Stomach (tissue), 19 donors: ENCODE data around the gene VWCE. TPM values are rescaled to one million over a fixed set of nuclear protein-coding genes. Genes with fewer than 3 reads are reported as not detected.

Experiments
- DNase-seq, 2 donors: peaks; one replicate each; pipeline versions ENCODE4 v3.0.0 to v3.0.0-alpha.2; 2013 to 2019
- H3K27ac ChIP-seq, 5 donors: fragments of 200-600 bp in 4 of 5; sonication (generic) in 4 of 5; one replicate each; pipeline ENCODE4 v1.5.1; 2013 to 2019; ENCODE audit warnings: mild to moderate bottlenecking in 1 of 5, moderate library complexity in 1 of 5
- H3K27me3 ChIP-seq, 3 donors: fragments of 200-600 bp; sonication (generic); one replicate each; pipeline ENCODE4 v1.5.1; 2017 to 2019; ENCODE audit warnings: mixed run types in 1 of 3
- H3K36me3 ChIP-seq, 4 donors: fragments of 200-600 bp; sonication (generic); 1 replicate in 3 of 4; 2 replicates in 1 of 4; pipeline ENCODE4 v1.5.1; 2016 to 2019
- H3K4me1 ChIP-seq, 4 donors: fragments of 200-600 bp; sonication (generic); one replicate each; pipeline ENCODE4 v1.5.1; 2016 to 2019
- H3K4me3 ChIP-seq, 4 donors: fragments of 200-600 bp; sonication (generic) in 3 of 4; one replicate each; pipeline ENCODE4 v1.5.1; 2016 to 2019; ENCODE audit warnings: mild to moderate bottlenecking in 1 of 4
- H3K9me3 ChIP-seq, 4 donors: fragments of 200-600 bp; sonication (generic); one replicate each; pipeline ENCODE4 v1.5.1; 2016 to 2019
- EP300 ChIP-seq: sonication (generic); formaldehyde crosslinking; IDR thresholded peaks from one replicate; pipeline ENCODE4 v1.6.1; 2017; ENCODE audit warnings: antibody characterized with exemption
- POLR2A ChIP-seq, 4 donors: fragments of 450-650 bp; IDR thresholded peaks; one replicate each; pipeline ENCODE4 v1.6.1; 2016; ENCODE audit warnings: antibody characterized with exemption in 4 of 4, control low read depth in 2 of 4, mild to moderate bottlenecking in 1 of 4, moderate library complexity in 1 of 4
- POLR2AphosphoS5 ChIP-seq, 3 donors: sonication (generic); formaldehyde crosslinking; IDR thresholded peaks; one replicate each; pipeline ENCODE4 v1.6.1; 2016; ENCODE audit warnings: antibody characterized with exemption in 3 of 3
- WGBS, 5 donors: extraction: QIAGEN DNeasy Blood & Tissue Kit in 3 of 5; methylation state at CpG; one replicate each; pipeline versions ENCODE4 v1.1.5 to v1.1.7; 2013 to 2018; 5-methylcytosine and 5-hydroxymethylcytosine counted together
- intact Hi-C: fragments of 100-400 bp; cut with DNase I; formaldehyde crosslinking; loops from one replicate; pipeline ENCODE4 v1.15.1; 2023; ENCODE audit warnings: low total_unique reads
- long read RNA-seq, 10 donors: transcript quantifications; one replicate each; lab custom pipeline, GENCODE V29; 2026
- polyA plus RNA-seq, 3 donors: library from polyadenylated mRNA; stranded (reverse); fragments of 200-250 nt; gene quantifications; one replicate each; pipeline ENCODE4 v1.2.3, GENCODE V29; 2013
- total RNA-seq, 5 donors: library from RNA; depleted of rRNA; stranded (reverse); fragments of >200 nt; gene quantifications; one replicate each; pipeline versions ENCODE4 v1.1.0 to v1.2.3, GENCODE V29; 2014 to 2016
- TF ChIP-seq, protein P1 (sequence below), 7 experiments: fragments of 450-650 bp in 4 of 7; fragments of 200-600 bp in 3 of 7; sonication (generic) in 3 of 7; IDR thresholded peaks; one replicate each; pipeline ENCODE4 v1.5.1; 2016 to 2019; ENCODE audit warnings: antibody characterized with exemption in 7 of 7, control low read depth in 2 of 7, mild to moderate bottlenecking in 1 of 7
- donor health status: healthy with polysubstance abuse.
- donor health status: Bipolar disorder and iron deficiency.
- donor health status: healthy.

VWCE gene, protein sequence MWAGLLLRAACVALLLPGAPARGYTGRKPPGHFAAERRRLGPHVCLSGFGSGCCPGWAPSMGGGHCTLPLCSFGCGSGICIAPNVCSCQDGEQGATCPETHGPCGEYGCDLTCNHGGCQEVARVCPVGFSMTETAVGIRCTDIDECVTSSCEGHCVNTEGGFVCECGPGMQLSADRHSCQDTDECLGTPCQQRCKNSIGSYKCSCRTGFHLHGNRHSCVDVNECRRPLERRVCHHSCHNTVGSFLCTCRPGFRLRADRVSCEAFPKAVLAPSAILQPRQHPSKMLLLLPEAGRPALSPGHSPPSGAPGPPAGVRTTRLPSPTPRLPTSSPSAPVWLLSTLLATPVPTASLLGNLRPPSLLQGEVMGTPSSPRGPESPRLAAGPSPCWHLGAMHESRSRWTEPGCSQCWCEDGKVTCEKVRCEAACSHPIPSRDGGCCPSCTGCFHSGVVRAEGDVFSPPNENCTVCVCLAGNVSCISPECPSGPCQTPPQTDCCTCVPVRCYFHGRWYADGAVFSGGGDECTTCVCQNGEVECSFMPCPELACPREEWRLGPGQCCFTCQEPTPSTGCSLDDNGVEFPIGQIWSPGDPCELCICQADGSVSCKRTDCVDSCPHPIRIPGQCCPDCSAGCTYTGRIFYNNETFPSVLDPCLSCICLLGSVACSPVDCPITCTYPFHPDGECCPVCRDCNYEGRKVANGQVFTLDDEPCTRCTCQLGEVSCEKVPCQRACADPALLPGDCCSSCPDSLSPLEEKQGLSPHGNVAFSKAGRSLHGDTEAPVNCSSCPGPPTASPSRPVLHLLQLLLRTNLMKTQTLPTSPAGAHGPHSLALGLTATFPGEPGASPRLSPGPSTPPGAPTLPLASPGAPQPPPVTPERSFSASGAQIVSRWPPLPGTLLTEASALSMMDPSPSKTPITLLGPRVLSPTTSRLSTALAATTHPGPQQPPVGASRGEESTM
- total RNA-seq (1 to 10 TPM in 2 of 5 donors, under 1 TPM in 1, not detected in 2; 0.45 to 4.6 (median 1.6) TPM), polyA plus RNA-seq (1 to 10 TPM in 1 of 3 donors, under 1 TPM in 2; 0.76 to 1.2 (median 0.93) TPM)
- long read RNA-seq, donor 1, result 0 reads
- long read RNA-seq, donor 2, result 0 reads
- long read RNA-seq, donor 3, result 0 reads
- long read RNA-seq, donor 4, result 0 reads
- long read RNA-seq, donor 5, result 0 reads
- long read RNA-seq, donor 6, result 0 reads
- long read RNA-seq, donor 7, result 0 reads
- long read RNA-seq, donor 8, result 0 reads
- long read RNA-seq, donor 9, result 0 reads
- long read RNA-seq, donor 10, result 0 reads

DNA sequence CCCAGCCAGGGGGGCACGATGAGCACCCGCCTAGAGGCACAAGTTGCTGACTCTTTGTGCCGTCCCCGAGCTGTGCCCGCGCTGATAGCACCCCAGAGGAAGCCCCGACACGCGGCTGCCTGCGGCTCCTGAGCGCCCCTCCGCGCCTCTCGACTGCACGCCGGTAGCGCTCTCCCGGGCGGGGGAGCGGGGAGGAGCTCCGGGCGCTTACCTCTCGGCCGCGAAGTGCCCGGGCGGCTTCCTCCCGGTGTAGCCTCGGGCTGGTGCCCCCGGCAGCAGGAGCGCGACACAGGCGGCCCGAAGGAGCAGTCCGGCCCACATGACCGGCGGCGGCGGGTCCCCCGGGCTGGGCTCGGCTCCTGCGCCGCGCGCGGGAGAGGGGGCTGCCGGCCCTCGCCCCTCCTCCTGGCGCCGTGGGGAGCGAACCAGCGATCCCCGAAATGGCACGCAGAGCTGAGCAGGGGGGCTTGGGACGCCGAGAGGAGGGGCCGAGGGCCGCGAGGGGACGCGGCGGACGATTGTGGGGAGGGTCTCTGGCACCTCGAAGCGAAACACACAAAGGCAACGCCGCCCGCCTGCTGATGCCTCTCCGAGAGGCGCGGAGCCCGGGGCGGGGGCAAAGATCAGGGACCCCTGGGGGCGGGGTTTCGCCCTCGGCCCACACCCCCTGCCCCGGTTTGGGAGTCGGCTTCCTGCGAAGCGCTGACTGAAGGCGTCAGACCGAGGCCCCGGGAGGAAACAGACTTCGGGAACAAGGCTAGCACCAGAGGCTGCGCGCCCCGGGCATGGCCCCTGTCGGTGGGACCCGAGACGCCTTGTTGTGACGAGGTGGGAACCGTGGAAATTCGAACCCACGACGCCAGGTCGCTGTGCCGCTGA, at the start of gene VWCE:
Gene VWCE, minus strand, starts transcription at position 600 of the 879 bp plus-strand sequence. Its CDS starts 279 bp downstream, at position 321.
- 1 to 5% (median 2%) methylated on average over 31 to 97 of the region's 97 CpGs for WGBS, 5 donors
- peaks cover 0 to 44% (median 19%) of the 10 kb centered on the region in 3 donors for H3K27me3 ChIP-seq
- peaks cover 24 to 46% (median 34%) of the 10 kb centered on the region in 4 donors for H3K4me1 ChIP-seq
- H3K9me3 ChIP-seq, result no peaks in the 10 kb centered on the region
- intact Hi-C loops, result no loop called here
- peak within 1 kb of the TSS; percentile 48 to 69 (median 62) for H3K4me3 ChIP-seq
- peak; percentile 71 to 92 for DNase-seq
- H3K36me3 ChIP-seq, result peaks cover 8 to 24% (median 20%) of the 10 kb centered on the region in 4 donors
- peak within 1 kb of the TSS in 3 of 5 donors; percentile 28 to 66 (median 47) for H3K27ac ChIP-seq
- TF ChIP-seq POLR2AphosphoS5 (IDR thresholded peaks at IDR 0.05), result no peak
- TF ChIP-seq, protein P1, sequence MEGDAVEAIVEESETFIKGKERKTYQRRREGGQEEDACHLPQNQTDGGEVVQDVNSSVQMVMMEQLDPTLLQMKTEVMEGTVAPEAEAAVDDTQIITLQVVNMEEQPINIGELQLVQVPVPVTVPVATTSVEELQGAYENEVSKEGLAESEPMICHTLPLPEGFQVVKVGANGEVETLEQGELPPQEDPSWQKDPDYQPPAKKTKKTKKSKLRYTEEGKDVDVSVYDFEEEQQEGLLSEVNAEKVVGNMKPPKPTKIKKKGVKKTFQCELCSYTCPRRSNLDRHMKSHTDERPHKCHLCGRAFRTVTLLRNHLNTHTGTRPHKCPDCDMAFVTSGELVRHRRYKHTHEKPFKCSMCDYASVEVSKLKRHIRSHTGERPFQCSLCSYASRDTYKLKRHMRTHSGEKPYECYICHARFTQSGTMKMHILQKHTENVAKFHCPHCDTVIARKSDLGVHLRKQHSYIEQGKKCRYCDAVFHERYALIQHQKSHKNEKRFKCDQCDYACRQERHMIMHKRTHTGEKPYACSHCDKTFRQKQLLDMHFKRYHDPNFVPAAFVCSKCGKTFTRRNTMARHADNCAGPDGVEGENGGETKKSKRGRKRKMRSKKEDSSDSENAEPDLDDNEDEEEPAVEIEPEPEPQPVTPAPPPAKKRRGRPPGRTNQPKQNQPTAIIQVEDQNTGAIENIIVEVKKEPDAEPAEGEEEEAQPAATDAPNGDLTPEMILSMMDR (IDR thresholded peaks at IDR 0.05), result peak in 1 of 7 experiments; percentile 9
- no peak for TF ChIP-seq POLR2A (IDR thresholded peaks at IDR 0.05)
- no peak for TF ChIP-seq EP300

DNA sequence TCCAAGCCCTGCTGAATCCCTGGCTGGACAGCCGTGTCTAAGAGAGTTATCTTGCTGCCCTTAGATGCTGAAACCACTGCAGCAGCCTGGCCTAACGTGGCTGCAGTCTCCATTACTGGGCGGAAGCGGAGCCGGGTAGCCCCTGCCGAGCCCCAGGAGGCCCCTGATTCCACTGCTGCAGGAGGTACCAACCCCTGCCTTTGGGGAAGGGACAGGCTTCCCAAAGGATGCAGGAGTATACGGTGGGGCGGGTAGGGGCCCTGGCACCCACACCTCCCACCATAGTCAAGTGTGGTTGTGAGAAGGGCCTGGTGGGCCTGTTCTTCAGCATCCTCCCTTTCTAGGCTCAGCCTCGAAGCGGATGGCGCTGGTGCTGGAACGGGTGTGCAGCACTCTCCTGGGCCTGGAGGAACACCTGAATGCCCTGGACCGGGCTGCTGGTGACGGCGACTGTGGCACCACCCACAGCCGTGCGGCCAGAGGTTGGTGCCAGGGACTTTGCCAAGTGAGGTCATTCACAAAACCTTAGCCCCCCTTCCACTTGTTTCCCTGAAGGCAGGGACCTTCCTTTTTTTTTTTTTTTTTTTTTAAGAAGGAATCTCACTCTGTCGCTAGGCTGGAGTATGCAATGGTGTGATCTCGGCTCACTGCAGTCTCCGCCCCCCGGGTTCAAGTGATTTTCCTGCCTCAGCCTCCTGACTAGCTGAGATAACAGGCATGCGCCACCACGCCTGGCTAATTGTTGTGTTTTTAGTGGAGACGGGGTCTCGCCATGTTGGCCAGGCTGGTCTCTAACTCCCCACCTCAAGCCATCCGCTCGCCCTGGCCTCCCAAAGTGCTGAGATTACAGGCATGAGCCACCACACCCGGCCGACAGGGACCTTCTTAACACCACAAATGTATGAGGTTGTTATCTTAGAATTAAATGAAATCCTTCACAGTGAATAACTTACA, 49.0 kb upstream of the VWCE start:
- H3K4me1 ChIP-seq, result peaks cover 7 to 34% (median 26%) of the 10 kb centered on the region in 4 donors
- TF ChIP-seq POLR2AphosphoS5 (IDR thresholded peaks at IDR 0.05), result no peak
- TF ChIP-seq, protein P1 (IDR thresholded peaks at IDR 0.05), result no peak
- no peak for TF ChIP-seq POLR2A (IDR thresholded peaks at IDR 0.05)
- no peak for TF ChIP-seq EP300
- peak overlapping the region in 1 of 5 donors; percentile 3 for H3K27ac ChIP-seq
- H3K9me3 ChIP-seq, result no peaks in the 10 kb centered on the region
- H3K36me3 ChIP-seq, result peaks cover 7 to 76% (median 66%) of the 10 kb centered on the region in 4 donors
- H3K27me3 ChIP-seq, result no peaks in the 10 kb centered on the region
- DNase-seq, result no peak
- H3K4me3 ChIP-seq, result no peak overlapping the region
- 88 to 94% (median 91%) methylated on average over 19 to 29 of the region's 29 CpGs for WGBS, 5 donors
- intact Hi-C loops, result loop anchor here (5.0 kb wide), 1 partner anchor 38 kb away; no protein-coding TSS in a partner anchor

DNA sequence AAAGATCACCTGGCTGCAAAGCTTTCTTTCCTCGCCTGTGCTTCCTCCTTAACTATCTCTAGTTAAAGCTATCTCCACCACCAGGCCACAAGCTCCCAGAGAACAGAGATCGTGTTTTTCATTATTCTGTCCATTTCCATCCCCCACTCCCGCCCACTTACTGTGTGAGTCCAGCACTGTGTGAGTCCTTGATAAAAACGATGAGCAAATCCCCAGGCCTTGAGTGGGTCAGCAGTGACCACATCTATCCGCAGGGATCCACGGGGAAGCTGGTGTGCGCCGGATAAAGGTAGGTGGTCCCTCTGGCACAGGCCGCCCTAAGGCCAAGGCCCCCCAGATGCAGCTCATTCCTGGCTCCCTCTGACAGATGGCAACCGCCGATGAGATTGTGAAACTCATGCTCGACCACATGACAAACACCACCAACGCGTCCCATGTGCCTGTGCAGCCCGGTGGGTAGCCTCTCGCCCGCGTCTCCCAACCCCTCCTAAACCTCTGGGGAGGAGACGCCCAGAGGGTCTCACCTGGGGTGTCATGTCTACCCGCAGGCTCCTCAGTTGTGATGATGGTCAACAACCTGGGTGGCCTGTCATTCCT, 47.2 kb upstream of the VWCE start:
- WGBS, 5 donors, result 91 to 95% (median 91%) methylated on average over 18 to 20 of the region's 20 CpGs
- Histone ChIP-seq H3K27ac (no peak overlapping the region), H3K9me3 (no peaks in the 10 kb centered on the region), H3K4me1 (peaks cover 7 to 27% (median 20%) of the 10 kb centered on the region in 4 donors), H3K4me3 (no peak overlapping the region), H3K36me3 (peaks cover 0 to 73% (median 62%) of the 10 kb centered on the region in 4 donors), H3K27me3 (no peaks in the 10 kb centered on the region)
- intact Hi-C loops, result loop anchor here (5.0 kb wide), 1 partner anchor 40 kb away; no protein-coding TSS in a partner anchor
- DNase-seq, result no peak
- TF ChIP-seq EP300, result no peak
- TF ChIP-seq, protein P1 (IDR thresholded peaks at IDR 0.05), result no peak
- no peak for TF ChIP-seq POLR2A (IDR thresholded peaks at IDR 0.05)
- no peak for TF ChIP-seq POLR2AphosphoS5 (IDR thresholded peaks at IDR 0.05)
